Smooth muscle cell (in vitro differentiated cells): ENCODE measurements around the gene SPACA5B. TPM values are rescaled to one million over a fixed set of nuclear protein-coding genes. Genes with fewer than 3 reads are reported as not detected.
"Not testable (repeated sequence)": the region's sequence is repeated elsewhere in the genome, so short reads cannot be mapped to it uniquely, and the experiment has no call there.

Experiments used
- DNase-seq: peaks from one replicate; lab custom pipeline; 2025; ENCODE audit not compliant: unreplicated experiment; lab: John Stamatoyannopoulos, UW
- H2AFZ ChIP-seq: fragments of 200-600 bp; sonication (generic); 2 replicates; pipeline ENCODE4 v1.6.0; 2016; ENCODE audit warnings: antibody characterized with exemption, low read depth, mild to moderate bottlenecking
- H3F3A ChIP-seq: fragments of 200-600 bp; sonication (generic); 2 replicates; pipeline ENCODE4 v1.6.0; 2017; ENCODE audit warnings: antibody characterized with exemption, low read depth
- H3K27ac ChIP-seq: fragments of 200-600 bp; sonication (generic); 2 replicates; pipeline ENCODE4 v1.5.1; 2016; ENCODE audit warnings: low read depth, mild to moderate bottlenecking
- H3K27me3 ChIP-seq: fragments of 200-600 bp; sonication (generic); 2 replicates; pipeline ENCODE4 v1.6.1; 2016; ENCODE audit warnings: low read depth, mild to moderate bottlenecking
- H3K36me3 ChIP-seq: fragments of 200-600 bp; sonication (generic); 2 replicates; pipeline ENCODE4 v1.5.1; 2016; ENCODE audit warnings: low read depth
- H3K4me1 ChIP-seq: fragments of 200-600 bp; sonication (generic); 2 replicates; pipeline ENCODE4 v1.5.1; 2016; ENCODE audit warnings: low read depth
- H3K4me2 ChIP-seq: fragments of 200-600 bp; sonication (generic); 2 replicates; pipeline ENCODE4 v1.6.0; 2016; ENCODE audit warnings: mild to moderate bottlenecking
- H3K4me3 ChIP-seq: fragments of 200-600 bp; sonication (generic); 2 replicates; pipeline ENCODE4 v1.5.1; 2016; ENCODE audit warnings: mild to moderate bottlenecking
- H3K79me2 ChIP-seq: fragments of 200-600 bp; sonication (generic); 2 replicates; pipeline ENCODE4 v1.6.0; 2016; ENCODE audit warnings: low read depth, mild to moderate bottlenecking
- H3K9ac ChIP-seq: fragments of 200-600 bp; sonication (generic); 2 replicates; pipeline ENCODE4 v1.6.0; 2016; ENCODE audit warnings: low read depth
- H3K9me3 ChIP-seq: fragments of 200-600 bp; sonication (generic); replicated peaks from 2 replicates; pipeline ENCODE4 v1.5.1; 2016; ENCODE audit warnings: low read depth
- H4K20me1 ChIP-seq: fragments of 200-600 bp; sonication (generic); 2 replicates; pipeline ENCODE4 v1.6.0; 2016; ENCODE audit warnings: low read depth
- WGBS: methylation state at CpG from one replicate; pipeline ENCODE4 v1.1.7; 2016; ENCODE audit warnings: low lambda C conversion rate; 5-methylcytosine and 5-hydroxymethylcytosine counted together
- polyA plus RNA-seq: library from polyadenylated mRNA; unstranded; fragments of >200 nt; fragmentation: Nextera tagmentation; extraction: Ambion mirVana; gene quantifications from 2 replicates; pipeline ENCODE4 v1.2.1, GENCODE V29; 2016
- total RNA-seq: library from RNA; depleted of rRNA; stranded (reverse); fragments of >200 nt; gene quantifications from 2 replicates; pipeline ENCODE4 v1.2.3, GENCODE V29; 2014
- TF ChIP-seq, protein P1 (sequence below): fragments of 200-600 bp; sonication (generic); IDR thresholded peaks from 2 replicates; pipeline ENCODE4 v1.5.1; 2017; ENCODE audit warnings: borderline replicate concordance, mild to moderate bottlenecking, antibody characterized with exemption; ENCODE audit not compliant: insufficient read depth, poor library complexity, severe bottlenecking

Gene SPACA5B
- total and polyA plus RNA-seq, 2 experiments from 2014 or later = not detected

DNA sequence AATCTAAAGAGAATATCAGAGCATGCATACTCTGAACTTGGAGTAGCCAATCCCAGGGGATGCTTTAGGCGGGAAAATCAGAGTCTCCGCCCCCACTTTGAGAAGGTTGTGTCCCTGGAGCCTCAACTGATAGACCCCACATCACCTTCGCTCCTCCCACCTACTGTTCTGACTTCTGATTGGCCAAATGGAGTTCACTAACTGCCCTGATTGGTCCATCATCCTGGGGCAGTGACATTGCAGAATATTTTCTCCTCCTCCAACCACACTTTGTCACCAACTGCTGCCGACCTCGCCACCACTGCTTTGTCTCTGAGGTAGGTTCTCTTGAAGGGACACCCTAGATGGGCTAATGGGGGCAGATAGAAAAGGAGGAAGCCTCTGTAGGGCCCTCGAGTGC lies 22.7 kb upstream of the SPACA5B start:
- Histone ChIP-seq H3F3A (no peaks in the 10 kb centered on the region), H4K20me1 (no peaks in the 10 kb centered on the region), H3K9me3 (no peaks in the 10 kb centered on the region), H3K9ac (no peak overlapping the region), H3K36me3 (no peaks in the 10 kb centered on the region), H3K4me3 (no peak overlapping the region), H3K27me3 (no peaks in the 10 kb centered on the region), H3K79me2 (no peaks in the 10 kb centered on the region), H3K4me1 (no peaks in the 10 kb centered on the region), H2AFZ (no peak overlapping the region), H3K27ac (no peak overlapping the region), H3K4me2 (no peak overlapping the region)
- 72% methylated on average over 6 of the region's 6 CpGs for WGBS
- no peak for DNase-seq
- TF ChIP-seq, protein P1, sequence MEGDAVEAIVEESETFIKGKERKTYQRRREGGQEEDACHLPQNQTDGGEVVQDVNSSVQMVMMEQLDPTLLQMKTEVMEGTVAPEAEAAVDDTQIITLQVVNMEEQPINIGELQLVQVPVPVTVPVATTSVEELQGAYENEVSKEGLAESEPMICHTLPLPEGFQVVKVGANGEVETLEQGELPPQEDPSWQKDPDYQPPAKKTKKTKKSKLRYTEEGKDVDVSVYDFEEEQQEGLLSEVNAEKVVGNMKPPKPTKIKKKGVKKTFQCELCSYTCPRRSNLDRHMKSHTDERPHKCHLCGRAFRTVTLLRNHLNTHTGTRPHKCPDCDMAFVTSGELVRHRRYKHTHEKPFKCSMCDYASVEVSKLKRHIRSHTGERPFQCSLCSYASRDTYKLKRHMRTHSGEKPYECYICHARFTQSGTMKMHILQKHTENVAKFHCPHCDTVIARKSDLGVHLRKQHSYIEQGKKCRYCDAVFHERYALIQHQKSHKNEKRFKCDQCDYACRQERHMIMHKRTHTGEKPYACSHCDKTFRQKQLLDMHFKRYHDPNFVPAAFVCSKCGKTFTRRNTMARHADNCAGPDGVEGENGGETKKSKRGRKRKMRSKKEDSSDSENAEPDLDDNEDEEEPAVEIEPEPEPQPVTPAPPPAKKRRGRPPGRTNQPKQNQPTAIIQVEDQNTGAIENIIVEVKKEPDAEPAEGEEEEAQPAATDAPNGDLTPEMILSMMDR = no peak

DNA sequence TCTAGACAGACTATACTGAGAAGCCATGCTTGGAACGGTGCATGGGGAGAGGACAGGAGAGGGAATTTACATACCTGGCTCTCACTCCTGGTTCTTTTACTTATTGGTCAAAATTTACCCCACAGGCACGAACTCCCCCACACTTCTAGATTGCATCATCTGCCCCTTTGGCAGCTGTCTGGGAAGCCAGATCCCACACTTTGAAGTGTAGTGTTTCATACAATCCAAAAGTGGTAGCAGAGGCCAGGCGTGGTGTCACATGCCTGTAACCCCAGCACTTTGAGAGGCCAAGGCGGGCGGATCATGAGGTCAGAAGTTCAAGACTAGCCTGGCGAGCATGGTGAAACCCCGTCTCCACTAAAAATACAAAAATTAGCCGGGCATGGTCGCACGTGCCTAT lies 5.1 kb upstream of the SPACA5B start:
- H3K27ac ChIP-seq, H3F3A ChIP-seq, H3K79me2 ChIP-seq, H3K4me3 ChIP-seq, H3K9me3 ChIP-seq, H3K36me3 ChIP-seq, H4K20me1 ChIP-seq, DNase-seq, H3K27me3 ChIP-seq, H3K9ac ChIP-seq, H3K4me1 ChIP-seq, H3K4me2 ChIP-seq, H2AFZ ChIP-seq: not testable (repeated sequence)
- WGBS = 84% methylated on average over 10 of the region's 10 CpGs

DNA sequence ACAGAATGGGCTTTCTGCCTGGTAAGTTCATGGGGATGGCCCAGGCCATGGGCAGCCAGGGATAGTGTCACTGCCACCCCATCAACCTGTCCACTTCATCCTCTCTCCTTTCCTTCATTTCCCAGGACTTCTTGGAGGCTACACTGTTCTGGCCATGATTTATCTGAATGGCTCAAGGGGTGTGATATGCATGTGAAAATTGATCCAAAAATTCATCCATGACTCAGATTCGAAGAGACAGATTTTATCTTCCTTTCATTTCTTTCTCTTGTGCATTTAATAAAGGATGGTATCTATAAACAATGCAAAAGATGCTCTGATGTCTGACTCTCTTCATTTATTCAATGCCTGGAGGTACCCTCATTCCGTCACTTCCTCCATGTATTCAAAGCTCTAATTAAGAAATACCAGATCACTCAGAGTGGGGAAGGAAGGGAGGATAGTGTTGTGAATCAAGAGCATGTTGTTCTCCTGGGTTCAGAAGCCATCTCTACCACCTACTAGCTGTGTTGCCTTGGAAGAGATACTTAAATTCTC lies 1.9 kb downstream of the SPACA5B start:
- H3K36me3 ChIP-seq, H3K27me3 ChIP-seq, H4K20me1 ChIP-seq, H3K4me3 ChIP-seq, H3K27ac ChIP-seq, H3K9me3 ChIP-seq, H3K4me1 ChIP-seq, H3F3A ChIP-seq, H3K9ac ChIP-seq, H3K4me2 ChIP-seq, H2AFZ ChIP-seq, H3K79me2 ChIP-seq, DNase-seq: not testable (repeated sequence)
- no CpG with 5 or more reads among the region's 2 CpGs for WGBS

DNA sequence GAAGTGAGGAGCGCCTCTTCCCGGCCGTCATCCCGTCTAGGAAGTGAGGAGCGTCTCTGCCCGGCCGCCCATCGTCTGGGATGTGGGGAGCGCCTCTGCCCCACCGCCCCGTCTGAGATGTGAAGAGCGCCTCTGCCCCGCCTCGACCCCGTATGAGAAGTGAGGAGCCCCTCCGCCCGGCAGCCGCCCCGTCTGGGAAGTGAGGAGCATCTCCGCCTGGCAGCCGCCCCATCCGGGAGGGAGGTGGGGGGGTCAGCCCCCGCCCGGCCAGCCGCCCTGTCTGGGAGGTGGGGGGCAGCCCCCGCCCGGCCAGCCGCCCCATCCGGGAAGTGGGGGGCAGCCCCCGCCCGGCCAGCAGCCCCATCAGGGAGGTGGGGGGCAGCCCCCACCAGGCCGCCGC lies 8.7 kb downstream of the SPACA5B start:
- H3K9me3 ChIP-seq, H3K9ac ChIP-seq, H3K4me3 ChIP-seq, H3K4me2 ChIP-seq, H3K79me2 ChIP-seq, H3K27me3 ChIP-seq, DNase-seq, H4K20me1 ChIP-seq, H3F3A ChIP-seq, H3K36me3 ChIP-seq, H2AFZ ChIP-seq, H3K4me1 ChIP-seq, H3K27ac ChIP-seq: not testable (repeated sequence)
- 95% methylated on average over 4 of the region's 33 CpGs for WGBS

DNA sequence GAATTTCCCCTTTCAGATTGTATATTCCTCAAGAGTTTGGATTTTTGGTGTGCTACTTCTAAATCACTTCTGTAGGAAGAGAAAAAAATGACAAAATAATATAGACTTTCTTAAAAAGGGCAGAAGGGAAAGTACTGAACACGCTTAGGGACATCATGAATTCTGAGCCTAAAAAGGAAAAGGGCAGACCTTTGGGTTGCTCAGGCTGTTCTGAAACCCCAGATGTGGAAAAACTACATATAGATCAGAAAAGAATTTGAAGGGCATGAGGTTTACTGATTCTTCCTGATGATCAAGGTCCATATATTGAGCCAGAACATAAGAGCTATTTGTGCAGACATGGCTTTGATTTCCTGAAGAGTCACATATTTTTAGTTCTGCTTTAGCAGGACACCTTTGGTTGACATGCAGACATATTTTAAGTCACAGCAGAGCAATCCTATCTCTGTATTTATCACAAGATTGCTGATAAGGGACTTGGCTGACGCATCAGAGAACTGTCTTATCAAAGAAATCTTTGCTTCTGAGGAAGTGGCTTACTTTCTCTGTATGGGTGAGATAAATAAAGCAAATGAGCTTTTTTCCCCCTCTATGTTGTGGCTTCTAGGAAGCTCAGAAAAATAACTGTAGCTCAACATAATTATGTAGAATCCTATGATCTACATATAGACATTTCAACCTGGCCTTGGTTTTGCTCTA lies 11.5 kb downstream of the SPACA5B start:
- not testable (repeated sequence) for H3K4me3 ChIP-seq, H2AFZ ChIP-seq, H3K4me2 ChIP-seq, DNase-seq, H3K4me1 ChIP-seq, H3F3A ChIP-seq, H3K79me2 ChIP-seq, H3K9me3 ChIP-seq, H3K36me3 ChIP-seq, H3K9ac ChIP-seq, H4K20me1 ChIP-seq, H3K27me3 ChIP-seq, H3K27ac ChIP-seq
- 85% methylated on average over 1 of the region's 2 CpGs for WGBS

DNA sequence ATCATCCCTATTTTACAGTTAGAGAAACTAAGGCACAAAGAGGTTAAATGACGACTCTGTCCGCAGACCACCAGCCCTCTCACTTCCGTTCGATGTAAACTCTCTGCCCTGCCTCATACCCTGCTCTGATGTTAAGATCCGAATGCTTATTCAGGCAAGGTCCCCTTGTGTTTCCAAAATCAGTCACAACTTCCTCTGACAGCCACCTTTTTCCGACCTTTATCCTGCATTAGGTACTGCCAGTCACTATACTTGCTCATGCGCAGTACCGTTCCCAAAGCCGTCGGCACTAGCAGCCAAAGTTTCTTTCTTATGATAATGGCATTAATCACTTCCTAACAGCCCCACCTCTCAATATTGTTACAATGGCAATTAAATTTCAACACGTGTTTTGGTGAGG lies 12.3 kb downstream of the SPACA5B start:
- not testable (repeated sequence) for H3F3A ChIP-seq, DNase-seq, H3K27me3 ChIP-seq, H3K79me2 ChIP-seq, H3K27ac ChIP-seq, H2AFZ ChIP-seq, H3K9me3 ChIP-seq, H3K4me1 ChIP-seq, H3K4me3 ChIP-seq, H3K4me2 ChIP-seq, H3K36me3 ChIP-seq, H4K20me1 ChIP-seq, H3K9ac ChIP-seq
- 72% methylated on average over 11 of the region's 11 CpGs for WGBS
